GM19099 (cell line): Measurements from ENCODE around the gene ARAP3.

Source experiments
- POLR2A ChIP-seq: IDR thresholded peaks from 3 replicates; pipeline ENCODE4 v1.6.1; 2011; ENCODE audit warnings: low read depth; ENCODE audit not compliant: insufficient read length; ENCODE audit errors: extremely low read depth

The ARAP3 gene

GRCh38 chr5:141691286-141691866 is 9.3 kb upstream of the ARAP3 start:
- TF ChIP-seq POLR2A: no peak

GRCh38 chr5:141686648-141687416 is 4.8 kb upstream of the ARAP3 start:
- no peak for TF ChIP-seq POLR2A

GRCh38 chr5:141685591-141685990 is 3.6 kb upstream of the ARAP3 start:
- TF ChIP-seq POLR2A: no peak

GRCh38 chr5:141683596-141684141 is 1.6 kb upstream of the ARAP3 start:
- TF ChIP-seq POLR2A: no peak

- TF ChIP-seq POLR2A: no peak
Measured at GRCh38 chr5:141681295-141681694, 735 bp downstream of the ARAP3 start.

- TF ChIP-seq POLR2A: no peak
Measured at GRCh38 chr5:141680751-141681201, 1.3 kb downstream of the ARAP3 start.

GRCh38 chr5:141680178-141680577 is 1.9 kb downstream of the ARAP3 start:
- no peak for TF ChIP-seq POLR2A

- TF ChIP-seq POLR2A: no peak
Measured at GRCh38 chr5:141677415-141677814, 4.6 kb downstream of the ARAP3 start.

GRCh38 chr5:141675672-141676071 is 6.4 kb downstream of the ARAP3 start:
- TF ChIP-seq POLR2A: no peak

GRCh38 chr5:141674747-141675146 is 7.3 kb downstream of the ARAP3 start:
- no peak for TF ChIP-seq POLR2A

- no peak for TF ChIP-seq POLR2A
Measured at GRCh38 chr5:141672841-141673813, 8.9 kb downstream of the ARAP3 start.

- no peak for TF ChIP-seq POLR2A
Measured at GRCh38 chr5:141672071-141672840, 9.8 kb downstream of the ARAP3 start.

- TF ChIP-seq POLR2A: no peak
Measured at GRCh38 chr5:141669520-141669919, 12.5 kb downstream of the ARAP3 start.

GRCh38 chr5:141668601-141669265 is 13.3 kb downstream of the ARAP3 start:
- TF ChIP-seq POLR2A: no peak
